Measurements from ENCODE around the gene PSRC1.
"Not testable (repeated sequence)": the region's sequence is repeated elsewhere in the genome, so short reads cannot be mapped to it uniquely, and the experiment has no call there.

Gene PSRC1

GRCh38 chr1:109282952-109283747, at the start of gene PSRC1:
TSS of gene PSRC1 (minus strand) at chr1:109283145.
- peak; percentile 88 to 96 for DNase-seq

DNA sequence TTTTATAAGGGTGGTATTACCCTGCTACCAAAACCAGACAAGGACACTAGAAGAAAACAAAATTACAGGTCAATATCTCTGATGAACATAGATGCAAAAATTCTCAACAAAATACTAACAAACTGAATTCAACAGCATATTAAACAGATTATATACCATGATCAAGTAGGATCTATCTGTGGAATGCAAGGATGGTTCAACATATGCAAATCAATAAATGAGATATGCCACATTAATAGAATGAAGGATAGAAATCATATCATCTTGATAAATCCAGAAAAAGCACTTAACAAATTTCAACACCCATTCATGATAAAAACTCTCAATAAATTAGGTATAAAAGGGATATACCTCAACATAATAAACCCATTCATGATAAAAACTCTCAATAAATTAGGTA, 48.2 kb upstream of the PSRC1 start:
- DNase-seq: no peak

GRCh38 chr1:109327285-109327684, 44.3 kb upstream of the PSRC1 start:
- DNase-seq: no peak

DNA sequence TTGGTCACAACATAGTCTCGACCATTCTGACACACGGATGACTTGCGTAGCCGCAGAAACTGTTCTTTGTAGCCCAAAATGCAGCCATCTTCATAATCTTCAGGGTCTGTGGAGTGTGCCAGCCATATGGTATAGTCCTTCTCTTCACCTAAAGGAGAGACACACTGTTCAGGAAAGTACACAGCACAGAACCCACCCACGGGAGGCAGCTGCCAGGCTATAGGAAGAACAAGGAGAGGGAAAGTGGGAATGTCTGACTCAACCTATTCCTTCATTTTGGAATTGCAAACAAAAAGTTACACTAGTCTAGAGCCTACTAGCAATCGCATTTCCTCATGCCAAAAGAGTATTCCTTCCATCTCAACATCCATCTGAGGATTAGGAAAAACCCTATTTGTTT, 40.0 kb upstream of the PSRC1 start:
- no peak for DNase-seq

DNA sequence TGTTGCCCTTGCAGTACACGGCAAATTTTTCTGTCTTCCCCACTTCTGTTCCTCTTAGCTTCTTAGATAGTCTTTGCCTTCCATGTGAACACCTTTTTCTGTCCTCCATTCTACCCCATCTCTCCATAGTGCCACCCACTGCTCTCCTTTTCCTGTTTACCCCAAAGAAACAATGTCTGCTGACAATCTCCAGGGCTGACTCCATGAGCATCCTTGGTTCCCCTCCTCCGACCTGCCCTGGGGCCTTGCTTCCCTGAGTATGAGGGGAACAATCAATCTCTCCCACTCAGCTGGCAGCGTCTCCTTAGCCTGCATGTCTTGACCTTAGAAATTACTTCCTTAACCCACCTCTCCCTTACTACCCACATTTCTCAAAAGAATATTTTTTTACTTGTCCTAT, 36.2 kb upstream of the PSRC1 start:
- DNase-seq: no peak

DNA sequence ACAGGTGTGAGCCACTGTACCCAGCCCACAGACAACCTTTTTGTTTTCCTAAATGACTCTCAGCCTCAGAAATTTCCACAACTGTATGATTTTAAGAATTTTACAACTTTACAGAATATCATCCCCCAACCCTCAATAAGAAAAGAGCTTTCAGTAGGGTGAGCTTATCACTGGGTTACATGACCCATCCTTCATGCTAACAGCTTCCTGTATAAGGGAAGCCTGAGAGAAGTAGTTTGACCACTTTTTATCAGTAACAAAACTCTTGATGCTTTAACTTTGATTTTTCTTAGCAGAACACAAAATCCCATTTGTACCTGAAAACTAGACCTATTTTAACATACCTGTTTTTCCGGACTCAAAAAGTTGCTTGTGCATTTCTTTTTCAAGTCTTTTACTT, 33.6 kb upstream of the PSRC1 start:
- DNase-seq: no peak

DNA sequence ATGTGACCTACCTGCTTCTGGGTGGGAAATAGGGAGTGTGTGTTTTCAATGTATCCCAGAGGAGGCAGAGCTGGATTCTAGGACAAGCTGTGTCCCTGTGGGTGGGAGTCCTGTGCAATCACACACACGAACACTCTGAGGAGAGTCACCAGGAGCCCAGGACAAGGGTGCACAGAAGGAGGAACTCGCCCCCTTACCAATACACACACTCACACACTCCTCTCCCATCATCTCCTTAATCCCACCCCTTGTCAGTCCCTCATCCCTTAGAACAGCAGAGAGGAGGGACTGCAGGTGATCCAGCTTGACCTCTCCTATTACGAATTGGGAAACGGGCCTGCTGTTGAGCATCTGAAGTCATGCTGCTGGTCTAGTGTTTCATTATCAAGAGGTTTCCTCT, 32.3 kb upstream of the PSRC1 start:
- no peak for DNase-seq

- DNase-seq: no peak
These were observed 31.9 kb upstream of the PSRC1 start for GRCh38 chr1:109314795-109315194.

DNA sequence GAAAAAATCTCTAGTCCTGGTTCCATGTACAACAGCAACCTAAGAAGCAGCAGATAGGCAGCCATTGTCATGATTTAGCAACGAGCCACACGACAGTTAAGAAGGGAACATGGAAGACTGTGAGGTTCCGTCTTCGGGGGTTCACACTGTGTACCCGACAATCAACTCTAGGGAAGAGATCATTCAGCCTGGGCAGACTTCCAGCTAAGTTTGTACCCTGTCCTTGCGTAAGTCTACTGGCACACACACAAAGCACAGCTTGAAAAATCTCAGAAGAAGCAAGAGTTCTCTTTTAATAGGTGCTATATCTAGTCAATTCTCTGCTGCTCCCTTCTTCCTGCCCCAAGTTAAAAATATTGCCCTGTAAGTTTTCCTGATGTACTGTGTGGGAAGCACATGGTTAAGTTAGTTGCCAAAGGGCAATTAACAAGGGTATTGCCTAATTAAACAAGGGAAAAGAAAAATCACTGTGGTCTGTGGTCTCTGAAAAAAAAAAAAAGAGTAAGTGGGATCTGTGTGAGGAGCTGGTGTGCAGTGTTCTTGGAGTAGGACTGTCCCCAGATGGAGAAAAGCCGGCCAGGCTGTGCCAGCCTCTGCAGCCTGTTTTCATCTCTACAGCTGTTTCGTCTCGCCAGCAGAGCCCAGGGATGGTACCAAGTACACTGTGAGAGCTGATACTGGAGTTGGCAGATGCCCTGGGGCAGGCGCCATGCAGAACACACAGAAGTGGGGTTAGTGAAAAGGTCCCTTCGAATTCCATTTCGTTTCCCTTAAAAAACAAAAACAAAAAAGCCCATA, 30.2 kb upstream of the PSRC1 start:
- no peak for DNase-seq

GRCh38 chr1:109312246-109312645, 29.3 kb upstream of the PSRC1 start:
- no peak for DNase-seq

DNA sequence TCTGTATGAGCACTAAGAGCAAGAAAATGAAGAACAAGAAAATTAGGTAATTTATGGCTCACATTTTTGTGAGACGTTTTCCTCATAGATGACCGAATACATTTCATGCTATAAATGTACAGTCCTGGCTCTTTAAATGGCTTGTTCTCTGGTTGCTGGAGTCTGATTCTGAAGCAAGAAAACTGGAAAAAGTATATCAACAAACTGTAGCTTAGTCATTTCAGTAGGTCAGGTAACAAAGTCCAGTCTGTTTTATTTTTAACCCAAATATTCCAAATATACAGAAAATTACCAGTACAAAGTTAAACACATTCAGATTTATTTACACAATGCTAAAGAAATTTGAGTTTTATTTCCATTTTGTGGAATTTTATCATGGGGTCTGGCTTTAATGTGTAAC, 26.4 kb upstream of the PSRC1 start:
- no peak for DNase-seq

GRCh38 chr1:109307274-109308021, 24.5 kb upstream of the PSRC1 start:
- DNase-seq: no peak

DNA sequence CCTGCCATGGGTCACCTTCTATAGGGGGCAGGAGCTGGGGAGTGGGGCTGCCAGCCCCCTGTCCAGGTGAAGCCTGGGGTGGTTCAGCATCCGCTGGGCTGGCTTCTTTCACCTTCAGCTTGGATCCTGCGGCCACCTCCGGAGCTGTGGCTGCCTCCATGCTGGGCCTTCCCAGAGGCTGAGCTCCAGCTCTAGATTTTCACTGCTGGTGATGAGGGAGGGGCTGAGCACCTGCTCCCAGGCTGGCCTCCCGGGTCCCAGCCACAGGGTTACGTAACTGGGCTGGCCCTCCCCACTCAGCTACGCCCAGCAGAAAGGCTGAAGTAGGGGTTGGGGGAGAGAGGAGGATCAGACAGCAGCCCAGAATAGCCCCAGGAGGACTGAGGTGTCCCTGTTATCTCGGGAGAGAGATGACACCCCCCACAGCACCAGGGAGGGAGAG, 23.9 kb upstream of the PSRC1 start, which contains the start of gene MYBPHL:
Gene MYBPHL (minus strand): TSS at position 180 of the 442 bp plus-strand sequence. CDS start 20 bp downstream, at position 160.
- no peak for DNase-seq

- not testable (repeated sequence) for DNase-seq
These were observed 23.0 kb upstream of the PSRC1 start for GRCh38 chr1:109305991-109306390.

- no peak for DNase-seq
These were observed 21.4 kb upstream of the PSRC1 start for GRCh38 chr1:109304226-109304920.

GRCh38 chr1:109301874-109302273, 18.9 kb upstream of the PSRC1 start:
- DNase-seq: no peak

- DNase-seq: no peak
These were observed 17.8 kb upstream of the PSRC1 start for GRCh38 chr1:109300650-109301151.

GRCh38 chr1:109299558-109300343, 16.8 kb upstream of the PSRC1 start:
- no peak for DNase-seq

DNA sequence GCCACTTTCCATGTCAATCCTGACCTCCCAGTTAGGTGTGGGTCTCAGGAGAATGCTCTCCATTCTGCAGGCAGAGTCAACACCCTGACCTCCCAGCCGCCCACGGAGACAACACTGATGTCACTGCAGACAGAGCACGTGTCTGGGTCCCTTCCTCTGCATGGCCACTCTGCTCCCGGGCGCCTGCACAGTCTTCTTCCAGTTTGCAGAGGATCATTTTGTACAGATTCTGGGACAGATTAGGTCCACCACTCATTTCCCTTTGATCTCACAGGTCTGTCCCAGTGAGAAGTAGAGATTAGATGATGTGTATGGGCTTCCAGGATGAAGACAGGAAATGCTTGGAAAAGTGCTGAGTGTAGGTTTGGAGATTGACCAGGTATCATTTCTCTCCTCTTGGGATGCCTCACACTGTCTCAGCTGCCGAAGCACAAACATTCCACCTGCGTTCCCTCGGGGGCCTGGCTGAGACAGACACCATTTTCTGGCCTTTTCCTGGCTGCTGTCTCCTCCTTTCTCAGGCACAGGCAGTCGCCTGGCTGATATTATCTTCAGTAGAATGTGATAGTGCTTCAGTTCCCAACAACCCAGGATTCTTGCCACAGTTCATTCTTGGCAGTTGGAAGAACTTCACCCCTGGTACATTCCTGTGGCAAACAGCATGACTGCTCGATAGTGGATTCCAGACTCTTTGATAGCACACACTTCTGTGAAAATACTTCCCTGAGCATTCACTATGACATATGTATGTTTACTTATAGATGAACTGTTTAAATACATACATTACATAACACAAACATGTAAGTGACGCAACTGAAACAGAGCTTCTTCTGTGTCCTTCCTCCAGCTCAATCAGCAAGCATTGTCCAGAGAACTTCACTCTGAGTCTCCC, 16.0 kb upstream of the PSRC1 start:
- DNase-seq: no peak

DNA sequence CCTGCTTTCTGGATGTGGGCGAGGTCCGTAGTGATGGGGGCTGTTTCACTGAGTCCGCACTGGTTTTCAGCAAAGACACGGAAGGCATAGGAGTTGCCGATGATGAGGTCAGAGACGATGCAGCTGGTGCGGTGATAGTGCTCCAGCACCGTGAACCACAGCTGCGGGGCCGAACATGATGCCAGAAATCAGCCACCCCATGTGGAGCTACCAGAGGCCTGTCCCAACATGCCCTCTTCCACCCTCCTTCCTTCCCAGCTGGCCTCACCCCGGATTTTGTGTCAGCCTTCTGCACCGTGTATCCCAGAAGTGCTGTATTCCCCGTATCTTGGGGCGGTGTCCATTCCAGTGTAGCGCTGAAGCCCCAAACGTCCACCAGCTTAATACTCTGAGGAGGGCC, 13.8 kb upstream of the PSRC1 start:
- DNase-seq: no peak
